GM21737 (cell line): Measurements from ENCODE around the gene C1orf167.
"Not testable (repeated sequence)": the region's sequence is repeated elsewhere in the genome, so short reads cannot be mapped to it uniquely, and the experiment has no call there.

Source experiments
- ATAC-seq: cut with Tn5 transposase; IDR thresholded peaks from one replicate; pipeline ENCODE4 v1.9.1; 2021; ENCODE audit warnings: mild to moderate bottlenecking, moderate library complexity; ENCODE audit not compliant: unreplicated experiment

Gene C1orf167

GRCh38 chr1:11799896-11800295 lies 37.9 kb downstream of the C1orf167 start:
- ATAC-seq: no peak

GRCh38 chr1:11800391-11800755 lies 38.4 kb downstream of the C1orf167 start:
- ATAC-seq: no peak

GRCh38 chr1:11800756-11801433 lies 38.9 kb downstream of the C1orf167 start:
- ATAC-seq: no peak

GRCh38 chr1:11802616-11802972 lies 40.6 kb downstream of the C1orf167 start:
- ATAC-seq: no peak

GRCh38 chr1:11802973-11803885 lies 41.2 kb downstream of the C1orf167 start:
- peak; percentile 28 for ATAC-seq

- ATAC-seq: not testable (repeated sequence)
Measured at GRCh38 chr1:11803924-11804665, 42.1 kb downstream of the C1orf167 start.

- no peak for ATAC-seq
Measured at GRCh38 chr1:11804666-11805421, 42.9 kb downstream of the C1orf167 start.

- ATAC-seq: peak; percentile 73
Measured at GRCh38 chr1:11805422-11806306, 43.7 kb downstream of the C1orf167 start, which contains the start of the genes CLCN6 and MTHFR. Gene CLCN6, plus strand, starts transcription at chr1:11806191. Its CDS starts 72 bp downstream, at chr1:11806263. Gene MTHFR, minus strand, starts transcription at chr1:11805964. Its CDS starts 2,848 bp downstream, at chr1:11803116.

- ATAC-seq: peak; percentile 39
Measured at GRCh38 chr1:11806307-11806936, 44.4 kb downstream of the C1orf167 start.

- no peak for ATAC-seq
Measured at GRCh38 chr1:11807133-11807532, 45.1 kb downstream of the C1orf167 start.

- no peak for ATAC-seq
Measured at GRCh38 chr1:11813021-11813420, 51.0 kb downstream of the C1orf167 start.

- ATAC-seq: no peak
Measured at GRCh38 chr1:11817192-11817591, 55.2 kb downstream of the C1orf167 start.

- no peak for ATAC-seq
Measured at GRCh38 chr1:11822091-11822490, 60.1 kb downstream of the C1orf167 start.

- no peak for ATAC-seq
Measured at GRCh38 chr1:11823366-11824137, 61.6 kb downstream of the C1orf167 start.

- ATAC-seq: no peak
Measured at GRCh38 chr1:11825131-11825530, 63.1 kb downstream of the C1orf167 start.

GRCh38 chr1:11826946-11827345 lies 65.0 kb downstream of the C1orf167 start:
- no peak for ATAC-seq

GRCh38 chr1:11828511-11828910 lies 66.5 kb downstream of the C1orf167 start:
- ATAC-seq: no peak

GRCh38 chr1:11831945-11832725 lies 70.1 kb downstream of the C1orf167 start:
- ATAC-seq: no peak
